Stimulated activated CD4-positive, alpha-beta T cell treated with anti-CD3 and anti-CD28 coated beads, Interleukin-4, amount 100 ng/mL, for 1 hour (primary cell): ENCODE results near the gene BDKRB2.

ENCODE experiments used
- DNase-seq: peaks from one replicate; pipeline ENCODE4 v3.0.0-alpha.2; 2020

Gene BDKRB2

DNA sequence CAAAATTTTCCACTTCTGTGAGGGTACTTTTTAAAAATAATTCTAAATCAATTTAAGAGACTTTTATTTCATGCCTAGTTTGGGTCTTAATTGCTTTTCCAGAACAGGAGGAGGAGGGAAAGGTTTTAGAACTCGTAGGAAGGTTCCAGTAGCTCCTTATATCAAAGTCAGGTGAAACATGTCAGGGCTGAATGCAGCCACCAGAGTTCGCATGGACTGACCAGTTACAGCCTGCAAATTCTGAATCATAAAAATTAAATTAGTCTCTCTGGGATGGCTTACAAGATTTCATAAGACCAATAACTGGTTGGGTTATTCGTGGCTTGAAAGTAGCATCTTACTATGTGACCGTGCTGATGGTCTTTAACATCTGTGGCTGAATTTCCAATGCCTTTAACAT lies 51.8 kb downstream of the BDKRB2 start:
- DNase-seq = no peak

DNA sequence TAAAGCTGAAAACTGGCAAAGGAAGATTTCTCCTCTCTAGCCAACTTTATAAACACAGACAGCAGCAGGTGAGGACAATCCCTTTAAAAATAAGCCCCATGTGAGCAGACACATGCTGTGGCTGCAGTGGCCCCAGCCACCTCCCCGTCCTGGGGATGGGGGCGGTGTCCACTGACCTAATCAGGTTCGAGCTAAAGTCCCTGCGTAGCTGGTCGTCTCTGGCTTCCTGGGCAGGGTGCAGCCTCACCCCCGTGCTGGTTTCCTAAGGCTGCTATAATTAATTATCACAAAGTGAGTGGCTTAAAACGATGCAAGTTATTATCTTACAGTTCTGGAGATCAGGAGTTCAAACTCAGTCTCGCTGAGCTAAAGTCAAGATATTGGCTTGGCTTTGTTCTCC lies 52.4 kb downstream of the BDKRB2 start:
- DNase-seq = no peak

DNA sequence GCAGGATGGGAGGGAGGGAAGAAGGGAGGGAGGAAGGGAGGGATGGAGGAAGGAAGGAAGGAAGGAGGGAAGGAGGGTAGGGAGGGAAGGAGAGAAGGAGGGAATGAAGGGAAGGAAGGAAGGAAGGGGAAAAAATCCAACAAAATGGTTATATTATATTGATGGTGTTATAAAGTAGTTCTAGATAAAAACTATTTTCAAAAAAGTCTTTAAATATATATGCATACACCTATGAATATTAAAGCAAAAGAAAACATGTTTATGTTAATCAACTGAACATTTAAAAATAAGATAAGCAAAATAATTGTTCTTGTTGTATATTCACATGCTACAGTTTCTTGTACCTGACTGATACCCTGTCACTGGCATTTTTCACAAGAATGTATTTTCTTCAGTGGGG lies 53.3 kb downstream of the BDKRB2 start:
- DNase-seq = no peak

DNA sequence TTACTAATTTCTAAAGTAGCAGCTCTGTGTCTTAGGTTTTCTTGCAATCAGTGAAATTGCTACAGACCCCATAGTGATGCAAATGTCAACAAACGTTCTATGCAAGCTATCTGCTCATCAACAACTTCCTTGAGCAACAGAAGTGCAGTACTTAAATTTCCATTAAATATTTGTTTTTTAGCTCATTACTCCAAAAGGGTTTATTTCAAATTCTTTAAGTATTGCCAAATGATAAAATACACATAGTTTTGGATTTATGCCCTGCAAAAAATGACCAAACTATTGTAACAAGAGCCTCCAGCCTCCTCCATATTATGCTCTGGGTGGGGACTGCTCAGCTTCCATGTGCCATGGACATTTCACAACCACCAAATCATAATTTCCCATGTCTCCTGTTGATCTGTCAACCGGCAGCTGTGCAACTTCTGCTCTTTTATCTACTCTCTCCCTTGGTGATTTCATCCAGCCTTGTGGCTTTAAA lies 55.7 kb downstream of the BDKRB2 start:
- DNase-seq = no peak

DNA sequence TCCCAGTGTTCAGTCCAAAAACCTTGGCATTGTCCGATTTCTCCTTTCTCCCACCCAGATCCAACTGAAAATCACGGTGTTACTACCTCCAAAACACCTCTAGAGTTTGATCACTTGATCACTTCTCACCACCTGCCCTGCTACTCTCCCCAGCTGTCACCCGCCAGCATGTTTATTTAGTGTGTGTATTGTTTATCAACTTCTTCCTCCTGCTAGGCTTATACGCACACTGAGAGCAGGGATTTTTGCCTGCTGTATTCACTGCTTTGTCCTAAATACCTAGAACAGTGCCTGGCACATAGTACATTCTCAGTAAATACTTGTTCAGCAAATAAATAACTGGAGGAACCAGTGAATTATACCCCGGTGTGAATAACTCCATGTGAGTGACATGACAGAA lies 56.4 kb downstream of the BDKRB2 start:
- no peak for DNase-seq

DNA sequence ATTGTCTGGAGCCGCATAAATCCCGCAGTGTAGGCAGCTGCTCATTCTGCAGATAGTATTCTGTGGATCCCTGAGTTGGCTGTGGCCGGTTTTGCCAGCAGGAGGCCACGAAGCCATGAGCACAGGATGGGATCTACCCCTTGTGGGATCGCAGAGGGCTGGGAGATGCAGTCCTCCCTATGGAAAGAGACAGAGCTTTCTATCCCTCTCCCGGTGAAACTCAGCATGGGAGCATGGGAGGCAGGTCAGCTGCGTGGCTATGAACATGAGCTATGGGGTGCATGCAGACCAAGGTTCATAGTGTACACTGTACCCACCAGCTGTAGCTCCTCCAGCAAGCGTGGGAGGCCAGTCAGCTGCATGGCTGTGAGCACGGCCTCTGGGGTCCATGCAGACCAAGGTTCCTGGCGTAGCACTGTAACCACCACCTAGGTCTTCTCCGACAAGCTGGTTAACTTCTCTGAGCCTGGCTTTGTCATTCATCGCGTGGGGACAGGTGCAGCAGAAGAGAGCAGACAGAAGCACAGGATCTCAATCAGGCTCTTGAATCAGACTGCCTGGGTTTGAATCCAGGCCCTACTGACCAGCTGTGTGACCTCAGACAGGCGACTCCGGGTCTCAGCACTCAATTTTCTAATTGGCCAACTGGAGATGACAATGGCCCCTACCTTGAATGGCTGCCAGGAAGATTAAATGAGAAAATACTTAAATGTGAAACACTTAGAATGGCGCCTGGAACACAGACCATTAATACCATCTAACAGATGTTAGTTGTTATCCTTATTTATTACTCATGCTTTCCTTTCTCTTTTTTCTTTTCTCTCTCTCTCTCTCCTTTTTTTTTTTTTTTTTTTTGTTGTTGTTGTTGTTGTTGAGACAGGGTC lies 57.4 kb downstream of the BDKRB2 start:
- DNase-seq = no peak

DNA sequence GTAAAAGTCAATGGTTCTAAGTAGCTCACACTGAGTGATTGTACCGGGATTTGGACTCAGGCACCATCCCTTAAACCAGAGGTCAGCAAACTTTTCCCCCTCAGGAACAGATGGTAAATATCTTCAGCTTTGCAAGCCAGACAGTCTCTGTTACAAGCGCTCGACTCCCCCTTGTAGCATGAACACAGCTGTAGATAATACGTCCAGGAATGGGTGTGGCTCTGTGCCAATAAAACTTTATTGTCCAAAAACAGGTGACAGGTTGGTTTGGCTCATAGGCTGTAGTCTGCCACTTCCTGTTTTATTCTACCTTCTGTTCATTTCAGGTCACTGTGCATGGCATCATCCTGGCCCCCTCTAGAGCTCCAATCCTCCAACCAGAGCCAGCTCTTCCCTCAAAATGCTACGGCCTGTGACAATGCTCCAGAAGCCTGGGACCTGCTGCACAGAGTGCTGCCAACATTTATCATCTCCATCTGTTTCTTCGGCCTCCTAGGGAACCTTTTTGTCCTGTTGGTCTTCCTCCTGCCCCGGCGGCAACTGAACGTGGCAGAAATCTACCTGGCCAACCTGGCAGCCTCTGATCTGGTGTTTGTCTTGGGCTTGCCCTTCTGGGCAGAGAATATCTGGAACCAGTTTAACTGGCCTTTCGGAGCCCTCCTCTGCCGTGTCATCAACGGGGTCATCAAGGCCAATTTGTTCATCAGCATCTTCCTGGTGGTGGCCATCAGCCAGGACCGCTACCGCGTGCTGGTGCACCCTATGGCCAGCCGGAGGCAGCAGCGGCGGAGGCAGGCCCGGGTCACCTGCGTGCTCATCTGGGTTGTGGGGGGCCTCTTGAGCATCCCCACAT lies 58.9 kb downstream of the BDKRB2 start:
- no peak for DNase-seq

DNA sequence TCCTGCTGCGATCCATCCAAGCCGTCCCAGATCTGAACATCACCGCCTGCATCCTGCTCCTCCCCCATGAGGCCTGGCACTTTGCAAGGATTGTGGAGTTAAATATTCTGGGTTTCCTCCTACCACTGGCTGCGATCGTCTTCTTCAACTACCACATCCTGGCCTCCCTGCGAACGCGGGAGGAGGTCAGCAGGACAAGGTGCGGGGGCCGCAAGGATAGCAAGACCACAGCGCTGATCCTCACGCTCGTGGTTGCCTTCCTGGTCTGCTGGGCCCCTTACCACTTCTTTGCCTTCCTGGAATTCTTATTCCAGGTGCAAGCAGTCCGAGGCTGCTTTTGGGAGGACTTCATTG lies 59.5 kb downstream of the BDKRB2 start:
- no peak for DNase-seq

DNA sequence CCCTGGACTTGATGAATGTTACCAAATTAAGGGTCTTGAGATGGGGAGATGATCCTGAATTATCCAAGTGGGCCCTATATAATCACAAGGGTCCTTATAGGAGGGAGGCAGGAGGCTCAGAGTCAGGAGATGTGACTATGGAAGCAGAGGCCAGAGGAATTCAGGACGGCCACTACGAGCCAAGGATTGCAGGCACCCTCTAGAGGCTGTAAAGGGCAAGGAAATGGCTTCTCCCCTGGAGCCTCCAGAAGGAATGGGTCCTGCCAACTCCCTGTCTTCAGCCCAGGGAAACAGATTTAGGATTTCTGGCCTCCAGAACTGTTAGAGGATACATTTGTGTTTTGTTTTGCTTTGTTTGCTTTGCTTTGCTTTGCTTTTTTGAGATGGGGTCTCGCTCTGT lies 60.2 kb downstream of the BDKRB2 start:
- no peak for DNase-seq

DNA sequence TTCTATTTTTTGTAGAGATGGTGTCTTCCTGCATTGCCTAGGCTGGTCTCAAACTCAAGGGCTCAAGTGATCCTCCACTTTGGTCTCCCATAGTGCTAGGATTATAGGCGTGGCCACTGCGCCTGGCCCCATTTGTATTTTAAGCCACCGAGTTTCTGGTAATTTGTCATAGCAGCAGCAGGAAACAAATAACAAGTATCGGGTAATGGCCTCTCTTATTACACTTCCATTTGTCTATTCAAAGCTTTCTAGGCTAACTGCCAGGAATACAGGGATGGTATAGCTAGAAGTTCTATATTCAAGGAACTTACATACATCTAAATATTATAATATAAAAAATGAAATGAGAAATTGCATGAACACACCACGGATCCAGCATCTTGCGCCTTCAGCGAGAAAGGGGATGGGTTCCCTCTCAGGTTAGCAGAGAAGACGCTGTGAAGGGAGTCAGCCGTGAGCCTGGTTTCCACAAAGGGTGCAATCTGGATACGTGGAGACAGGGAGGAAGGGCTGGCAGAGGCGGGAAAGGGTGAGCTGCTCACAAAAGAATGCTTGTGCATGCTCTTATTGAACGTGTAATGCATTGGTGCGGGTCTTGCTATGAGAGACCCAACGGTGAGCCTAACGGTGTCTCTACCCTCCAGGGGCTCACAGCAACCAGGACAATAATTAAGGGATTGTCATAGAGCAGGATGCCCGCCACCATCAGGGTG lies 60.9 kb downstream of the BDKRB2 start:
- DNase-seq = no peak

DNA sequence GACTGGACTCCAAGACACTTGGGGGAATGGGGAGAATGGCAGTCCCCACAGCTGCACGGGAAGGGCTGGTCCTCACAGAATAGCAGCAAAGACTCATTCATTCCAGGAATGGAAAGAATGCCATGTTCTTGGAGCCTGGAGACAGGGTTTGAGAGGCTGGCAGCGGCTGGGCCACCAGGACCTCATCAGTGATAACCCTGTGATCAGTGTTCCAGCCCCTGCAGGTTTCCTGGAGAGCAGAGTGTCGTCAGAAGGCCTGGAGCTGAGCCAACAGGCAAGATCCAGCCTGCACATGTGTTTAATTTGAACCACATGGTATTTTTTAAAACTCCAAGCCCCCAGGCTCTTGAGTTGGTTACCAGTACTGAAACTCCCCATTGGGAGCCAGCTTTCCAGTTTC lies 62.7 kb downstream of the BDKRB2 start:
- DNase-seq = no peak

DNA sequence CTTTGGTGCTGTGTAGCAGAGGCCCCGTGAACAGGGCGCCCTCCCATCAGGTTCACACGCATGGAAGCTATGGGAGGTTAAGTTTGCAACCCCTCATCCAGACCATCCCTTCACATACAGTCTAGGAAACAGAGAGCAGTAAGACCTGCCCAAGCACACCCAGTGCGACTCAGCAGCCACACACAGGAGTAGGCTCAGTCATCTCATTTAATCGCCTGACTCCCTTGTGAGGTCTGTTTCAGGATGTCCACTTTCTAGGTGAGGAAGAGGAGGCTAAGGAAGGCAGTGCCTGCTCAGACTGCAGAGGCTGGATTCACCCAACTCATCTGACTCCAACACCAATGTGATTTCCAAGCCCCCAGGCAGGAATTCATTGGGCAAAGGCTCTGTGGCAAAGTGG lies 63.3 kb downstream of the BDKRB2 start:
- no peak for DNase-seq

DNA sequence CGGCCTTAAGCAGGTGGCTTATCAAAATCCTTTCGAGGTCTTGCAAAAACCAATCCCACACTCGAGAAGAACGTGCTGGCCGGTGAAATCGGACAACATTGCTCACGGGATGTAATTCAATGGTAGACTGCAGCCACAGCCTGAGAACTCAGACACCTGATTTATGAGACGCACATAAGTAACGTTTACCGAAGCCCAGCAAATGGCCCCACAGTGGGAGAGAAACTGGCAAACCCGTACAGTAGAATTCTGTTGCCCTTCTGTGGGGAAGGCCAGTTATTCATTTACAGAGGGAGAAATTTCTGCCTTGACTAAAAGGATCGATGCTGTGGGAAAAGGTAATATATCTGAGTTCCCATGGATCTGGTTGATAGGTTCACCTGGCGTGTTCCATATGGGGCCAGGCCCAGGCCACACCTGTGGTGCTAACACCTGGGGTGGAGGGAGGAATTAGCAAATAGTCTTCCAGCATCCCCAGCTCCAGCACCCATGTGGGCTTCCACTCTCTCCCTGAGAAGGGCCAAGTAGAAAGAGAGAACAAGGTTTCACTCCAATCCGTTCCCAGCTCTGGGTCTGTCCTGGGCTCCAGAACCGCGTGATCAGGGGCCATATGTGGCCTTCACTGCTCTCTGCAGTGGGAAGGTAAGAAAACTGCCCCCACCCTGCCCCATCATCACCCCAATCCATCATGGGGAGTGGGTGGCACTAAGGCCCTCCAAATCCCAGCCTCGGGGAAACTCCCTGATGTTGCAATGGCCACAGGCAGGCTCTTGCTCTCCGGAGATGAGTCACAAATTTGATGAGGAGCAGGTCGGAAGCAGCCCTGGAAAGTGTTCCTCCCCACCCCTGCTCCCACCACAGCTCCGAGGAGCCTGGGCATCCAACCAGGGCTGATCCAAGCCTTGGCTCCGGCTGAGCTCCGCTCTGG lies 64.1 kb downstream of the BDKRB2 start:
- no peak for DNase-seq

DNA sequence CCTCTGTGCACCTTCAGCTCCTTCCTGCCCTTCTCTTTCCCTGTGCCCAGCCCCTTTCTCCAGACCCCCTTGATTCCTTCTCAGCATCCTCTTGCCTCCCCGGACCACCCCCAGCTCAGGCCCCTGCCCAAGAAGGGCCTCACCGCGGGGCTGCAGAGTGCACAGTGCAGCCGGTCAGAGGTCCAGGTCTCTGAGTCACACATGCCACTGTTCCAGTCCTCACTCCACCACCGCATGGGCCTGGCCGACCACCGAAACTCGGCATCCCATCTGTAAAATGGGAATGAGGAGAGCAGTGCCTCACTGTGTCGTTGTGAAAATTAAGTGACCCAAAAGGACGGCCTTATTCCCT lies 64.7 kb downstream of the BDKRB2 start:
- no peak for DNase-seq

DNA sequence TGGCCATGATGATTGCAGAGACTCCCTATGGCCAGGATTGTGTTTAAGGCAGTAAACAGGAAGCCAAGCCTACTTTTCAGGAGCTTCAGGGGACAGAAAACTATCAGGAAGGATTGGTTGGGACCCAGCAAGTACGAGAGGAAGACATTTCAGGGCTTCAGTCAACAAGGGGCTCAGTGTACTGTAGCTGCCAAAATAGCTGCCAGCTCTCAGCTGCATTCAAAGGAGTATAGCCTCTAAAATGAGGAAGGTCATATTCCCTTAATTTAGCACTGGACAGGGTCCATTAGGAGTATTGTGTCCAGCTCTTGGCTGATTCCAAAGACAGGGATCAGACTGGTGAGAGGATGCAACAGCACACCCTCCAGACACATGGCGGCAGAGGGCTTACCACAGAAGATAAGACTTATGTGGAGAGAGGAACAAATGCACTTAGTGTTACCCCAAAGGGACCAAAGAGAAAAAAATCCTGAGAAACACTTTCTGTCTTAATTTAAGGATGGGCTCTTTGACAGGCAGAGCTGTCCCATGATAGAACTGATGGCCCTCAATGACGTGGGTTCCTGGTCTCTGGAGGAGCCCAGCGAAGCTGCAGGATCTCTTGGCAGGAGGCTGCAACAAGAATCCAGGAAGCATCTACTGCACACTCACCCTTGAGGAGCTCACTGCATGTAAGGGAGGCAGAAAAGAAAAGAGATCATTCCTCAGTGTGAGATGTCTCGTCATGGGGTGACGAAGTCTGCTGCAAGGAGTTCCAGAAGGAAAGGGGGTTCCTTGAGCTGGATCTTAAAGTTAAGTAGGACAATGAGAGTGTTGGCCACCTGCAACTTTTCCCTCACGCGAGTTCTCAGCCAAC lies 66.2 kb downstream of the BDKRB2 start:
- DNase-seq = no peak

DNA sequence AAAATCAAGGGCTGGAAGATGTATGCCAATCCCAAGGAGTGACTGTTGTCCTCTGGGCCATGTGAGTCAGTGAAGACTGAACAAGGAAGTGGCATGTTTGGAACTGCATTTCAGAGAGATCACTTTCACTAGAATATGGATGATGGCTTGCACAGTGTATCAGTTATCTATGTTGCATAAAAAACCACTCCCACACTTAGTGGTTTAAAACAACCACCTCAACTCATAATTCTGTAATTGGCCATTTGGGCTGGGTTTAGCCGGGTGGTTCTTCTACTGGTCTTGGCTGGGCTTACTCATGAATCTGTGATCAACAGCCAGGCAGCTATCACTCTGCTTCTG lies 66.8 kb downstream of the BDKRB2 start:
- no peak for DNase-seq

DNA sequence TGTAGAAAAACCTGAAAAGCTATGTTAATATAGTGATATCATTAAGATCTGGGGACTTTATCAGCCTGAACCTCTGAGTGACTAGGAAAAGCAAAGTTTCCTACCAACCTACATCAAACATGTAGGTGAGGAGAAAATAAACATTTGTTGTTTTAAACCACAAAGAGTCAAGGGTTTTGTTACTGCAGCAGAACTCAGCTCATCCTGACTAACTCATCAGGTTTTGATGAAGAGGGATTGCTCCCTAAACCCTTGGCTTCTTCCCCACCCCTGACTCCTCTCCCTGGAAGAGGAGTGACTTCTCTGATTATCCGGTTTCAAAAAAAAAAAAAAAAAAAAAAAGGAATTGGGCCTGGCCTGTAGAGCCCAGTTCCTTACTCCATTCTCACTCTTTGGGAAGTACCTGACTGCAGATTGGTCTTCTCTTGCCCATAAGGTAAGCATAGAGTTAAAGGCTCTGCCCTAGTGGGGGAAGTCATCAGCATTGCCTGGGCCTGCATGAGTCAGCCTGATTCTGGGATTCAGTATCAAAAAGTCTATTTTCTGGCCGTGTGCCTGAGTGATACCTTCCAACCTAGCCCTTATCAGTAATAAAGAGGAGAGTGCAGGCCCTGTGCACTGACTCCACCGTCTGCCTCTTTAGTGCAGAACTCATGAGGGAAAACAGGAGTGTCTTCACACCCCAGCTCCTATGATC lies 68.3 kb downstream of the BDKRB2 start:
- DNase-seq = no peak

DNA sequence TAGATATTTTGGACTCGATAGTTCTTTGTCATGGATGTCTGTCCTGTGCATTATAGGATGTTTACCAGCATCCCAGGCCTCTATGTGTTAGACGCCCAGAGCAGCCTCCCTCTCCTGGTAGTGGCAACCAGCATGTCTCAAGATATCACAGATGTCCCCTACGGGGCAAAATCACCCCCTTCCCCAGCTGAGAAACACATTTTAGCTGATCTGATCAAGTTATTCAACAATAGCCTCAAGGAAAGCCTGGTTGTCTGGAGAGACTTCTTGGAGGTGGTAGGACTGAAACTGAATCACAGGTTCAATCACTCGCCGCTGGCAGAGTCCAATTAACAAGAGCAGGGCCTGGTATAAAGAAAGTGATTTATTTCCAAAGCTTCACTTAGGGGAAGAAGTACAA lies 69.0 kb downstream of the BDKRB2 start:
- DNase-seq = no peak

DNA sequence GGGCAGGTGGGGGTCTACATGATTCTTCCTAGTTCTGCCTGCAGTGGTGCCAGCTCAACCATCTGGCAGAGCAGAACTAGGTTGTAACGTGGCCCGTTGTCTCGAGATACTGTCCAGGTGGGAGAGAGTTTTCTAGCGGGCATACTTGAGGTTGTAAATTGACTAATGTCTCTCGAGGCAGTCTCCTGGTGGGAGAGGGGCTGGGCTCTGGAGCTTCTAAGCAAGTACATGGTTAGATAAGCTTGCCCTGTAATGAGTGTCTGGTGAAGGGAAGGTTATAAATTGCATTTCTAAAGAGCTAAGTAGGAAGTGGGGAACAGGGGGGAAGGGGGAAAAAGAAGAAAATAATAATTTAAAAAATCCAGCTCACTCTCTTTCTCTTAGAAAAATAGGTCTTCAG lies 69.5 kb downstream of the BDKRB2 start:
- DNase-seq = no peak

DNA sequence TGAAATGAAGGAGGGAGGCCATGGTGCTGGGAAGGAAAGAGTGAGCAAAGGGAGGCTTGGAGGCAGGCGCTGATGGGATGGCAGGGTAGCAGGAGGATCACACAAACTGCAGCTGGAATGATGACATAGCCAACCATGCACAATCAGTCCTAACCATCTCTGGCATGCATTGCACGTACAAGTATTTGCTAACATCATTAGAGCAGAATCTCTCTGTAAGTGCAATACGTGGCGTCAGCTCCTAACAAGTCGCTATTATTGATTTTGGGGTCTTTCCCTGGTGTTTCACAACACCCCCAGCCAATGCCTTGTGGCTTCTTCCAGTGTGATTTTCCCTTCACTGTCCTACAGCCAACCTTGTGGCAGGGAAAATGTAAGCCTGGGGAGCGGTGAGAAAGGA lies 69.9 kb downstream of the BDKRB2 start:
- DNase-seq = no peak
